ENCODE data around the gene ARHGEF35.
"Not testable (repeated sequence)": the region's sequence is repeated elsewhere in the genome, so short reads cannot be mapped to it uniquely, and the experiment has no call there.

The ARHGEF35 gene

GRCh38 chr7:144205306-144205705, 9.7 kb upstream of the ARHGEF35 start:
- not testable (repeated sequence) for H3K4me1 ChIP-seq (ENCODE audit: control insufficient read depth, insufficient read depth, low read length); H3K27ac ChIP-seq (ENCODE audit: low read depth, low read length); H3K4me3 ChIP-seq (ENCODE audit: low read length); H3K27me3 ChIP-seq (ENCODE audit: control insufficient read depth, insufficient read depth, low read length); H3K9ac ChIP-seq (ENCODE audit: low read length); H3K36me3 ChIP-seq (ENCODE audit: control insufficient read depth, insufficient read depth, low read length)

GRCh38 chr7:144203086-144203485, 7.5 kb upstream of the ARHGEF35 start:
- not testable (repeated sequence) for H3K27me3 ChIP-seq (ENCODE audit: control insufficient read depth, insufficient read depth, low read length); H3K4me3 ChIP-seq (ENCODE audit: low read length); H3K4me1 ChIP-seq (ENCODE audit: control insufficient read depth, insufficient read depth, low read length); H3K27ac ChIP-seq (ENCODE audit: low read depth, low read length); H3K36me3 ChIP-seq (ENCODE audit: control insufficient read depth, insufficient read depth, low read length); H3K9ac ChIP-seq (ENCODE audit: low read length)

- H3K4me1 ChIP-seq (ENCODE audit: control insufficient read depth, insufficient read depth, low read length) = not testable (repeated sequence)
Observed at GRCh38 chr7:144201978-144202377, 6.3 kb upstream of the ARHGEF35 start.

GRCh38 chr7:144198934-144199333, 3.3 kb upstream of the ARHGEF35 start:
- not testable (repeated sequence) for H3K4me1 ChIP-seq (ENCODE audit: control insufficient read depth, insufficient read depth, low read length); H3K36me3 ChIP-seq (ENCODE audit: control insufficient read depth, insufficient read depth, low read length); H3K27me3 ChIP-seq (ENCODE audit: control insufficient read depth, insufficient read depth, low read length); H3K4me3 ChIP-seq (ENCODE audit: low read length); H3K9ac ChIP-seq (ENCODE audit: low read length); H3K27ac ChIP-seq (ENCODE audit: low read depth, low read length)

More at GRCh38 chr7:144201978-144202377, 6.3 kb upstream of the ARHGEF35 start:
- H3K36me3 ChIP-seq (ENCODE audit: control insufficient read depth, insufficient read depth, low read length); H3K4me3 ChIP-seq (ENCODE audit: low read length); H3K9ac ChIP-seq (ENCODE audit: low read length); H3K27me3 ChIP-seq (ENCODE audit: control insufficient read depth, insufficient read depth, low read length); H3K27ac ChIP-seq (ENCODE audit: low read depth, low read length): not testable (repeated sequence)

- H3K9ac ChIP-seq (ENCODE audit: low read length); H3K4me3 ChIP-seq (ENCODE audit: low read length); H3K27me3 ChIP-seq (ENCODE audit: control insufficient read depth, insufficient read depth, low read length); H3K27ac ChIP-seq (ENCODE audit: low read depth, low read length); H3K36me3 ChIP-seq (ENCODE audit: control insufficient read depth, insufficient read depth, low read length); H3K4me1 ChIP-seq (ENCODE audit: control insufficient read depth, insufficient read depth, low read length): not testable (repeated sequence)
Observed at GRCh38 chr7:144194453-144194852, 1.2 kb downstream of the ARHGEF35 start.

GRCh38 chr7:144193782-144194181, 1.9 kb downstream of the ARHGEF35 start:
- not testable (repeated sequence) for H3K36me3 ChIP-seq (ENCODE audit: control insufficient read depth, insufficient read depth, low read length); H3K4me3 ChIP-seq (ENCODE audit: low read length); H3K27me3 ChIP-seq (ENCODE audit: control insufficient read depth, insufficient read depth, low read length); H3K9ac ChIP-seq (ENCODE audit: low read length); H3K27ac ChIP-seq (ENCODE audit: low read depth, low read length); H3K4me1 ChIP-seq (ENCODE audit: control insufficient read depth, insufficient read depth, low read length)

- H3K4me1 ChIP-seq (ENCODE audit: control insufficient read depth, insufficient read depth, low read length); H3K4me3 ChIP-seq (ENCODE audit: low read length); H3K36me3 ChIP-seq (ENCODE audit: control insufficient read depth, insufficient read depth, low read length); H3K9ac ChIP-seq (ENCODE audit: low read length); H3K27me3 ChIP-seq (ENCODE audit: control insufficient read depth, insufficient read depth, low read length); H3K27ac ChIP-seq (ENCODE audit: low read depth, low read length): not testable (repeated sequence)
Observed at GRCh38 chr7:144188578-144189171, 7.0 kb downstream of the ARHGEF35 start.

GRCh38 chr7:144187848-144188247, 7.8 kb downstream of the ARHGEF35 start:
- not testable (repeated sequence) for H3K36me3 ChIP-seq (ENCODE audit: control insufficient read depth, insufficient read depth, low read length)

GRCh38 chr7:144183166-144183565, 12.5 kb downstream of the ARHGEF35 start, which contains the start of gene CTAGE4:
CTAGE4 (plus strand) TSS chr7:144183466; CDS start chr7:144183504, 38 bp downstream.
- not testable (repeated sequence) for H3K36me3 ChIP-seq (ENCODE audit: control insufficient read depth, insufficient read depth, low read length); H3K4me3 ChIP-seq (ENCODE audit: low read length); H3K9ac ChIP-seq (ENCODE audit: low read length); H3K27me3 ChIP-seq (ENCODE audit: control insufficient read depth, insufficient read depth, low read length); H3K4me1 ChIP-seq (ENCODE audit: control insufficient read depth, insufficient read depth, low read length); H3K27ac ChIP-seq (ENCODE audit: low read depth, low read length)

More at GRCh38 chr7:144187848-144188247, 7.8 kb downstream of the ARHGEF35 start:
- not testable (repeated sequence) for H3K4me3 ChIP-seq (ENCODE audit: low read length); H3K27me3 ChIP-seq (ENCODE audit: control insufficient read depth, insufficient read depth, low read length); H3K27ac ChIP-seq (ENCODE audit: low read depth, low read length); H3K9ac ChIP-seq (ENCODE audit: low read length); H3K4me1 ChIP-seq (ENCODE audit: control insufficient read depth, insufficient read depth, low read length)

GRCh38 chr7:144179165-144179479, 16.5 kb downstream of the ARHGEF35 start:
- not testable (repeated sequence) for H3K9ac ChIP-seq (ENCODE audit: low read length); H3K27ac ChIP-seq (ENCODE audit: low read depth, low read length); H3K4me3 ChIP-seq (ENCODE audit: low read length); H3K27me3 ChIP-seq (ENCODE audit: control insufficient read depth, insufficient read depth, low read length); H3K4me1 ChIP-seq (ENCODE audit: control insufficient read depth, insufficient read depth, low read length); H3K36me3 ChIP-seq (ENCODE audit: control insufficient read depth, insufficient read depth, low read length)

GRCh38 chr7:144178380-144179164, 17.1 kb downstream of the ARHGEF35 start:
- H3K27me3 ChIP-seq (ENCODE audit: control insufficient read depth, insufficient read depth, low read length); H3K4me1 ChIP-seq (ENCODE audit: control insufficient read depth, insufficient read depth, low read length); H3K27ac ChIP-seq (ENCODE audit: low read depth, low read length); H3K4me3 ChIP-seq (ENCODE audit: low read length); H3K36me3 ChIP-seq (ENCODE audit: control insufficient read depth, insufficient read depth, low read length); H3K9ac ChIP-seq (ENCODE audit: low read length): not testable (repeated sequence)

- Histone ChIP-seq H3K36me3 (ENCODE audit: control insufficient read depth, insufficient read depth, low read length) (no peaks in the 10 kb centered on the region), H3K4me3 (ENCODE audit: low read length) (no peak overlapping the region), H3K4me1 (ENCODE audit: control insufficient read depth, insufficient read depth, low read length) (no peaks in the 10 kb centered on the region), H3K27me3 (ENCODE audit: control insufficient read depth, insufficient read depth, low read length) (no peaks in the 10 kb centered on the region), H3K27ac (ENCODE audit: low read depth, low read length) (no peak overlapping the region), H3K9ac (ENCODE audit: low read length) (no peak overlapping the region)
Observed at GRCh38 chr7:144174613-144175012, 21.0 kb downstream of the ARHGEF35 start.

Measured in rectal smooth muscle tissue (tissue), 1 donor.